HG02884 (cell line): Measurements from ENCODE around the gene MTARC1.

Source experiments
- ATAC-seq: cut with Tn5 transposase; IDR thresholded peaks from one replicate; pipeline ENCODE4 v1.9.1; 2021; ENCODE audit warnings: mild to moderate bottlenecking, moderate library complexity; ENCODE audit not compliant: unreplicated experiment

Gene MTARC1

GRCh38 chr1:220769205-220769604 is 17.5 kb upstream of the MTARC1 start:
- ATAC-seq, result no peak

GRCh38 chr1:220770245-220770913 is 16.3 kb upstream of the MTARC1 start:
- ATAC-seq, result peak; percentile 69

- ATAC-seq, result no peak
Observed at GRCh38 chr1:220772846-220773245, 13.9 kb upstream of the MTARC1 start.

- ATAC-seq, result no peak
Observed at GRCh38 chr1:220775240-220775853, 11.4 kb upstream of the MTARC1 start.

GRCh38 chr1:220776254-220776653 is 10.5 kb upstream of the MTARC1 start:
- no peak for ATAC-seq

GRCh38 chr1:220776720-220777326 is 9.9 kb upstream of the MTARC1 start:
- peak; percentile 91 for ATAC-seq

GRCh38 chr1:220783453-220783852 is 3.3 kb upstream of the MTARC1 start:
- no peak for ATAC-seq

GRCh38 chr1:220784751-220785150 is 2.0 kb upstream of the MTARC1 start:
- no peak for ATAC-seq

- ATAC-seq, result no peak
Observed at GRCh38 chr1:220785166-220786056, 1.3 kb upstream of the MTARC1 start.

GRCh38 chr1:220786057-220786336 is 716 bp upstream of the MTARC1 start:
- no peak for ATAC-seq

- ATAC-seq, result peak; percentile 25
Observed at GRCh38 chr1:220787069-220787619, 431 bp downstream of the MTARC1 start.

- no peak for ATAC-seq
Observed at GRCh38 chr1:220788900-220789299, 2.2 kb downstream of the MTARC1 start.

- ATAC-seq, result no peak
Observed at GRCh38 chr1:220789532-220790147, 2.9 kb downstream of the MTARC1 start.

GRCh38 chr1:220791285-220791684 is 4.6 kb downstream of the MTARC1 start:
- no peak for ATAC-seq

- no peak for ATAC-seq
Observed at GRCh38 chr1:220791956-220792355, 5.2 kb downstream of the MTARC1 start.

GRCh38 chr1:220796530-220796929 is 9.8 kb downstream of the MTARC1 start:
- ATAC-seq, result no peak

GRCh38 chr1:220797044-220797443 is 10.3 kb downstream of the MTARC1 start:
- no peak for ATAC-seq

- no peak for ATAC-seq
Observed at GRCh38 chr1:220797553-220797952, 10.8 kb downstream of the MTARC1 start.

- no peak for ATAC-seq
Observed at GRCh38 chr1:220798338-220798737, 11.6 kb downstream of the MTARC1 start.

GRCh38 chr1:220800262-220800661 is 13.5 kb downstream of the MTARC1 start:
- ATAC-seq, result no peak
